Stimulated activated CD8-positive, alpha-beta memory T cell treated with anti-CD3 and anti-CD28 coated beads, Interleukin-15, amount 100 ng/mL, for 4 hours (primary cell): ENCODE results near the gene COX10.
"Not testable (repeated sequence)": the region's sequence is repeated elsewhere in the genome, so short reads cannot be mapped to it uniquely, and the experiment has no call there.

Source experiments
- DNase-seq, 2 donors: peaks; one replicate each; pipeline ENCODE4 v3.0.0-alpha.2; 2020; ENCODE audit warnings: low read depth in 2 of 2

COX10 gene

DNA sequence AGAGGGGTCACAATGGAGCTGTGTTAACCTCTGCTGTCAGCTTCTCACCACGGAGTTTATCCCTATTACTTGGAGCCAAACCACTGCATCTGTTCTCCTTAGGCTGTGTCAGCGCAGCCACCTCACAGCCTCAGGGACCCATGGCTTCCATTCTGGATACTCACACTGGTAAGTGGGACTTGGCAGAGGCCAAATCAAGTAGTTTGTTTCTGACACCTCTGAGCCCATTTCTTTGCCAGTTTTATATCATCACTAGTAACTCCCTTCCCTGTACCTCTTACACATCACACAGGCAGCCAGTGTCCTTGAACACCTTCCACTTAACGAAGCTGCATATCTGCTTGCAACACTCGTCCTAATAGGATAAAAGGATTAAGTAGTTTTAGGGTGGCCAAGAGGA, 108.5 kb downstream of the COX10 start:
- DNase-seq: not testable (repeated sequence)

DNA sequence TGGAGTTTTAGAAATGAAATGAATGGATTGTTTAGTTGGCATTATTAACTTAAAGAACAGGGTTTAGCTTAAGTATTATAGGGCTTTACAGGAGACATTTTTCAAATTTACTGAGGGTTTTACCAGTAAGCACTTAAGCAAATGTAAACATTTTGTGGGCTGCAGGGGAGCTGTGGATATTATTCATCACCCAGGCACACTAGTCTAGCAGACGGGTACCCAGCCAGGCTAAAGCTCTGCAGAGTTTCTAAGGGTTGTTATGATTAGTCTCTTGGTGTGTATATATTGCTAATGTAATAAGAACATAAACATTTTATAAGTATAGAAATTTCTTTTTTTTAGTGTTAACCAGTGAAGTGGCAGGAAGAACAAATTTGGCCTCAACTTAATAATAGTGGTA, 110.6 kb downstream of the COX10 start:
- DNase-seq: not testable (repeated sequence)

DNA sequence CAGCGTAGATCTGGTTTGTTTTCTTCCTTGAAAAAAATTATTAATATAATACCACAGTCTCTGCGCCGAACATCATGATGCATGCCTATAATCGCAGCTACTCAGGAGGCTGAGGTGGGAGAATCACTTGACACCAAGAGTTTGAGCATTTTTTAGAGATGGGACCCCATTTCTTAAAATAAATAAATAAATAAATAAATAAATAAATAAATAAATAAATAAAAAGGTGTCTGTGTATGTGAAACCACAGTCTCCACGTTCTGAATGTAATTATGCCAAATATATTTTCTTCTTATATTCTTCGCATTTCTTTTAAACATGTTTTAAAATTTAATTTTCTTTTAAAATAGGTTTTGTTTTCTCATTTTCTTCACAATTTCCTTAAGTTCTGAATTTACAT, 112.8 kb downstream of the COX10 start:
- DNase-seq: not testable (repeated sequence)

DNA sequence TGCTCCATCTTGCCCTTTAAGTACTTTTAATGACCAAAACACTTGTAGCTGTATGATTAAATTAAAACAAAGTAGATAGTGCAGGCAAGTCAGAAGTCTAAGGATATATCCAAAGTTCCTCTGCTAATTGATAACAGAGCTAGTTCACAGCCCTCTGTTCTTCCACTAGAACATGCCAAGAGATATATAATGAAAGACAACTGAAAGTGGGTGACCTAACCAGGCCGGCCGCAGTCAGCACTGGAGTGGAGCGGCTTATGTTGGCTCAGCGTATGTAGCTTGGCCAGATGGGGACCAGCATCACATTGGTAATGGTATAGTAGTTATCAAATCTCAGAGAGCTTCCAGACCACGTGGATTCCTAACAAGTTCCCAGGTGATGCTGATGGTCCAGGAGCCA, 115.2 kb downstream of the COX10 start:
- DNase-seq: not testable (repeated sequence)

DNA sequence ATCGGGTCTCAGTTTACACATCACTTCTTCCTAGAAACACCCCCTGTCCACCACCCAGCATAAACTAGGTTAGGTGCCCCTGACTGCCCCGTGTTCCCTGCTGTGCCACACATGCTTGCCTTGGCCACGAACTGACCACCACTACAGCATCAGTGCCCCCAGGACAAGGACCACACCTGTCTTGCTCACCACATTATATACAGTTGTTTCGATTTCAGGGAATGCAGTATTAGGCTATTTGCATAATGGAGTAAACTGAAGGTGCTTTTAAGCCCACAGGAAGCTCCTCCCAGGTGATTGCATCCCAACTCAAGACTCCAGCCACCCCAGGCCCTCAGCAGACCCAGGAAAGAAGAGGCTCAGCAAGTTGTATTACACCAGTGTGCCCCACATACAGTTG, 117.1 kb downstream of the COX10 start:
- DNase-seq: not testable (repeated sequence)

DNA sequence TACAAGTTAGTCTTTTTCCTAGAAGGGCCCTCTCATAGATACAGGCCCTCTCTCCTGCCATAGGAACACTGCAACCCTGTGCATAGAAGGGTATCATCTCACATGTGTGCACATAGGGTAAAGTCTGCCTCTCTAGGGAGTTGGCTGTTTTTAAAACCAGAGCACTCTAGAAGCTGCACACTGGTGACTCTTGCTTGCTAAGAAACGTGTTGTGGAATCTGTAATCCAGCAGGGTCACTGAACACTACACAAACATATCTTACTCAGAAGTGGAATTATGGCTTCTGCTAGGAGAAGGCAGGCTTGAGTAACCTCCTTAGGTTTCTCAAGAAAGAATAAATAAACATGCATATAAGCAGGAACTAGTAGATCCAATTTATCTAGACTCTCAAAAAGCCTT, 121.5 kb downstream of the COX10 start:
- DNase-seq: not testable (repeated sequence)

DNA sequence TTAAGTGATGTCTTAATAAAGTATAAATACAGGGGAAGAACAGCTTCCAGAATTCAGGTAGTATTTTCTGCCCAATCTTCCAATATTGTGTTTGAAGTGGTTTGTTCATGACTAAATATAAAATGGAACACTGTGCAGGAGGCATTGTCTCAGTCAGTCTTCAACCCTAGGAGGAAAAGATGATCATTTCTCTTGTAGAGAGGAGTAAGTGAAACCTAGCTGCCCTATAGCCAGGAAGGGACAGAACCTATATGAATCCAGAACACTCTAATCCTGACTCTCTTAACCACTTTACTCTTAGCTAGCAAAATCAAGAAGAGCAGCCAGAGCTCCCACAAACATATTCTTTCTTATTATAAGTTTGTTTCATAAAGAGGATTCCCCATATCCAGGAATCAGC, 122.2 kb downstream of the COX10 start:
- DNase-seq: not testable (repeated sequence)

DNA sequence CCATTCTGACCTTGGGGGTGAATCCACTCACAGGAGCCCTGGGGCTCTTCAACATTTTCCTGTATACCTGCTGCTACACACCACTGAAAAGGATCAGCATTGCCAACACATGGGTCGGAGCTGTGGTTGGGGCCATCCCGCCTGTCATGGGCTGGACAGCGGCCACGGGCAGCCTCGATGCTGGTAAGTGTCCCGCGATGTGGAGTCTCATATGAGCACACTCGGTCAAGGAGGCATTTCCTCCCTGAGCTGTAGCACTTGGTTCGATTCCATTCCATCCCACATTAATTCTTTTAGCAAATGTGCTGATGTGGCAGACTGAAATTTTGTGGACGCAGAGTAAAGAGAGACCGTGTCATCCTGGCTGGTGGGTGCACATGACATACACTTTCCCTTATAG, 122.7 kb downstream of the COX10 start:
- DNase-seq: not testable (repeated sequence)

DNA sequence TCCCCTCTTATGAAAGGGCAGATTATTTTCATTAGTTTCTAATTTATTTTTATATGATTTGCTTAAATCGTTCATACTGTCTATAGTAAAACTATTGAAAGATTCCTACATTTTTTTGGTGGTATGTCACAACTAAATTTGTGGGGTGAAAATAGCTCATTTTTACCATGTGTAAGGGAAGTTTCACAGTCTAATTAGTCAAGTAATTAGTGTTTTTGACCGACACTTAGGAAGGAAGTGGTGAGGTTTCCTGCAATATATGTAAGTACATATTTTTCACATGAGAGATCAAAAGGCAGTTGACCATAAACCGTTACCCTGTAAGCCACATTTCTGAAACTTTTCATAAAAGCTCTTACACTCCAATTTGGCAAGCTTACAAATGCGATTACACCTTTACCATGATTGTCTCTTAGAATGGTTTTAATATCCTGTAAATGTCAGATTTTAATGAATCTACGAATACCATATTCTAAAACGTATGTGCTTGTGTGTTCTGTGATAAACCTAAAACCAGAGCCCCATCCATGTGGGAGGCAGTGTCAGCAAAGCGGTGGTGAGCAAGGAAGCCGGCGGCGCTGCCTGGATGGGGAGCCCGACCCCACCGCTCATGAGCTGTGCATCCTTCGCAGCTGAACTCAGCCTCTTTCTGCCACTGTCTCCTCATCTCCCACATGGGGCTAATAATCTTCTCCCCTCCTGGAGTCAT, 123.5 kb downstream of the COX10 start:
- not testable (repeated sequence) for DNase-seq

DNA sequence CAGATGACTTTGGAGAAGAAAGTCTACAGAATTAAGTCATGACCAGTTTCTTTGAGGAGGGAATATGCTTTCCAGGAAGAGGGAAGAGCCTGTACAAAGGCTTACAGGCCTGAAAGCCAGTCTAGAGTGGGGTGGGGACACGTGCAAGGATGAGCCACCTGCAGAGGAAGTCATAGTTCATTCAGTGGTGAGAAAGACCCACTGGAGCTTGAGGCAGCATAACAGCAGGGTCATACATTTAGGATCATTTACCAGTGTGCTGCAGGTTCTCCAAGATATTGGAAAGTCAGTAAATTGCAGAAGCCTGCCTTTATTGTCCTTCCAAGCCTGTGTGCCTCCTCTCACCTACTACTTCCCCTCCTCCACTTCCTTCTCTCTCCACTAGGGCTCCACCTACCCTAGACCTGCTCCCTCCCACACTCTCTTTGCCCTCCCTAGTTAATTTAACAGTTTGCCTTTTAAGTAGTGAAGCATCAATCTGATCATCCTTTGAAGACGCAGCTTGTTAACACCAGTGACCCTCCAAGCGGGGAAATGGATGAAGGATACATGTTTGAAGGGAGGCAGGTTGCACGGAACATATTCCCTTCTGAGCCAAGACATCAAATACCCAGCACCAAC, 127.2 kb downstream of the COX10 start:
- DNase-seq: no peak

DNA sequence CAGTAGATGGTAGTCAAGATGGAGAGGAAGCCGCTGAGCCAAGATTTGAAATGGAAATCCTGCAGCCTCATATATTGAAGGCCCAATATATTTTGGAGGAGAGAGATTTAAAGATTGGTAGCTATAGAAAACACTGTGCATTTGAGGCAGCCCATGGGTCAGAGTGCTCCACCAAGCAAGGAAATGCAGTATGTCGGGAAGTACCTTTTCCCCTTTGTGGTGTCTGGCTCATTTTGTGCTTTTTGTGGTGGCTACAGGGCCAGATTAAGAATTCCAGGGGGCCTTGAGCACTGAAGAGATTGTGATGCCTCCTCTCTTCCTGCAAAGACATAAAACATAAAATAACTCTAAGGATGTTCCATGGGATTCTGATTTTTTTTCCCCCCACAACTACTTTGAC, 127.8 kb downstream of the COX10 start:
- DNase-seq: no peak

DNA sequence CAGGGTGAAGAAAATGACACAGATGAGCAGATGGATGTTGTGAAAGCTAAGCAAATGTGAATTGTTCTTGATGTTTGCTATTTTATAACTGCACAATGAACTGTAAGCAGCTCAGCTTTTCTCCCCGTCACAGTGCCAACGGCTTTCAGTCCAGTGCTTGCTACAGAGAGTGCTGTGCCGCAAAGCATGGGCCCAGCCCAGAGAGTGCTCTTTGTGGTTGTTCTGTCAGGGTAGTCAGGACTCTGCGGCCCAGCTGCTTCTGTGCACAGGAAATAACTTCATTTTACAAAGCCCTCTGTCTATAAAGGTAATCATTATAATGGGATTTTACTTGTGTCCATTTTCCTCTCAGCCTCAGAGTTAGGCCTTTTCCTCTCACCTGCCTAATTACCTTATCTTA, 128.3 kb downstream of the COX10 start:
- peak in 1 of 2 donors; percentile 39 for DNase-seq

DNA sequence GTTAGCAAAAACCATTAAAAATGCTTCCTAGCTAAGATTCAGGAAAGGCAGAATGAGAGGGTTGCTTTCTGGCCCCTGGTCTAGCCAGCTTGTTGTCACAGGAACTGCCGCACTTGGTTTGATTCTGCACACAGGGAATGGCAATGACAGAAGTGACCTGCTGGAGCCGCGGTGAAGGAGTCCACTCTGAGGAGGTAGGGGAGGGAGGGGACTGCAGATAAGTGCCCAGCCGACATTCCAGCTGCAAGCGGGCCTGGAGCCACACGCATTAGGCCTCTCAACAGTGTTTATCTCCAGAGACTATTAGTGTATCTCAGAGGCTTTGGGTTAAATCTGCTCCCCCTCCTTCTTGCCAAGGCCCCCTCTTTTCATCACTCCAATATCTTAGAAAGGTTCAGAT, 128.7 kb downstream of the COX10 start:
- DNase-seq: no peak

DNA sequence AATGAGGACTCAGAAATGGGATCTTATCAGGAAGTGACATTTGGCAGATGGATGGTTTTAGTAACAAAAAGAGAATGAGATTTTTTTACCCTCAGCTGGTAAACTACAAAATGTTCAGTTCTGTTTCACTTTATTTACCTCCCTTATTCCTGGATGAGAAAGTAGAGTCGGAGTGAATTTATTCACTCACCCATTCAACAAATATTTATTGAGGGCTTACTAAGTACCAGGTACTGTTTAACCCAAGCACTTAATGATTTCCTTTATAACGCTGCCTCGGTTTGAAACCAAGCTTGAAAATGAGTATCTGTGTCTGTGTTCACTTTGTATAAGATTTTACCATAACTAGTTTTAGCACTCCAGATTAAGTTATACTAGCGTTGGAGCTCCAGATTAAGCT, 129.3 kb downstream of the COX10 start:
- no peak for DNase-seq

DNA sequence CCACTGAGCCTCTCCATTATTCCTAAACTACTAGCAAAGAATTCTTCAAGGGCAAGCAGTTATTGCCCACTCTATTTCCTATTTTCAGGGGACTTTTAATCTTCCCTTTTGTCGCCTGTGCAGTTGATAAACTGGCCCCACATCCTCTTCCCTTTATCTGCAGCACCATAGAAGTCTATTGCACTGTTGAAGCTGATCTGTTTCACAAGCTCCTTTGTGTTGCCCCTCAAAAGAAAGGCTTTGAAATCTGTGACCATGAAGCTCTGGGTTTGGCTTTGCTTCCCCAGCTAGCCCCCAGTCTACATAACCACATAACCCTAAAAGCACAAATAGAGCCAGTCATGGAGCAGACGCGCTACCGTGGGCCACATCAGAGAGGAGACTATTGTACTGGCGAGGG, 130.3 kb downstream of the COX10 start:
- no peak for DNase-seq

DNA sequence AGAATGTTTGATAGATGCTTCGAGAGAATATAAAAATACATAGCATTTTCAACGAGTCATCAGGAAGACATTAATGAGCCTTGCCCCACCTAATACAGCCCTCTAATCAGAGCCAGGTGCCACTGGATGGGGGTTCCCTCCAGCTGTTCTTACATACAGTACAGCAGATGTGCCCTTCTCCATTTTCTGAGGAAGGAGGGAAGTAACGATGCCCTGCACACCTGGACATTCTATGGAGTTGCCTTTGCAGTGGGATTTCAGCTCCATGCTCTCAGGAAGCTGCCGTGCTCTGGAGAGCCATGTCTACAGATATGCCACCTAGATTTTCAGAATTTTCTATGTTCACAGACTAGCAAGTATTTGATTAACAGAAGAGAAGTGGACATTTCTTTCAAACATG, 131.1 kb downstream of the COX10 start:
- DNase-seq: no peak

DNA sequence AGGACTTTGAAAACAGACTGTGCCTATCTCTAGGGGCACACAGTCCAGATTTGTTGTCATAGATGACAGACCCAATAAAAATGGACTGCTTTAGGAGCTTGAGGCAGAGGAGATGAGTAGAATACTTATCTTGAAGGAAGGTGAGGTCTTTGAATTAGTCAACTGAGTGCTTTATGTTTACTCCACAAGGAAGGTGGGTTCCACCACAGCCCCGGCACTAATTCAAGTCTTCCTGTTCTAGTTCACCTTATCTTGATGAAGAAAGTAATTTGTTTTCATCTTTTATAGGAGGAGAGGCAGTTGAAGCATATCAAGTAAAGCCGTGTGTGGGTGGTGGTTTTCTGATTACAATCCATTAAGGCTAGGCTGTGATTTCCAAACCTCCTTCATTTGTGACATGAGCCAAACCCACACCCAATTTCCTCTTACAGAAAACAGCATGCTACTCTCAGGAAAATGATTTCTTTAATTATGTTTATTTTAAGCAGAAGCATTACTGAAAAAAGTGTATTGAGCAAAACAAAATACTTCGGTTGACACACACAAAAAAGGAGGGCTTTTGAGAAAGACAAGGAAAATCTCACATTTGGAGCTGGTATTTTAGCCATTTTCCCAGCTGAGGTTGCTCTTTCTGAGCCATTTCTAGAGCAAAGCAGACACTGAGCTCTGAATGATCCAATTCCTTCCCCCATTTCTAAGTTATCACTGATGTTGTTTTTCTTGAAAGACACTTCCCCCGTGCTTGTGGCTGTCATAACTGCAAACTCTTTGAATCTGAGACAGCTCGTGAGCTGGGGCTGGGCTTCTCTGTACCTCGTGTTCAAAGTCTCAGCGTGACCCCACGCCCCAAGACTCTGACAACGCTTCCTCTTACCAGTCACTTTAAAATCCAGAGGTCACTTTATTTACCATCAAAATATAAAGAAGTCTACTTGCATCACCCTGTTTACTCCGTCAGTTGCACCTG, 132.0 kb downstream of the COX10 start:
- peak in 1 of 2 donors; percentile 27 for DNase-seq

DNA sequence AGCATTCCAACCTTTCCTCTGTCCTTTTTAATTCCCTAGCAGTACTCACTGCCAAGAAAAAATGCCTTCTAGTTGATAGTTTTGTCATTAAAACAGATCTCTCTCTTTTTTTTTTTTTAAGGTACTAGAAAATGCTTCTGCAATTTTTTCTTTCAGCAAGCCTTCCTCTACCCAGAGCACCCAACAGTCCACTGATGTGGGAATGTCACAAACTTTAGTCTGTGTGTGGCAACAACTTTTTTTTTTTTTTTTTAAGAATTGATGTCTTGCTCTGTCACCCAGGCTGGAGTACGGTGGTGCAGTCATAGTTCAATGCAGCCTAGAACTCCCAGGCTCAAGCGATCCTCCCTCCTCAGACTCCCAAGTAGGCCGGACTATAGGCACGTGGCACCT, 132.7 kb downstream of the COX10 start:
- DNase-seq: no peak

DNA sequence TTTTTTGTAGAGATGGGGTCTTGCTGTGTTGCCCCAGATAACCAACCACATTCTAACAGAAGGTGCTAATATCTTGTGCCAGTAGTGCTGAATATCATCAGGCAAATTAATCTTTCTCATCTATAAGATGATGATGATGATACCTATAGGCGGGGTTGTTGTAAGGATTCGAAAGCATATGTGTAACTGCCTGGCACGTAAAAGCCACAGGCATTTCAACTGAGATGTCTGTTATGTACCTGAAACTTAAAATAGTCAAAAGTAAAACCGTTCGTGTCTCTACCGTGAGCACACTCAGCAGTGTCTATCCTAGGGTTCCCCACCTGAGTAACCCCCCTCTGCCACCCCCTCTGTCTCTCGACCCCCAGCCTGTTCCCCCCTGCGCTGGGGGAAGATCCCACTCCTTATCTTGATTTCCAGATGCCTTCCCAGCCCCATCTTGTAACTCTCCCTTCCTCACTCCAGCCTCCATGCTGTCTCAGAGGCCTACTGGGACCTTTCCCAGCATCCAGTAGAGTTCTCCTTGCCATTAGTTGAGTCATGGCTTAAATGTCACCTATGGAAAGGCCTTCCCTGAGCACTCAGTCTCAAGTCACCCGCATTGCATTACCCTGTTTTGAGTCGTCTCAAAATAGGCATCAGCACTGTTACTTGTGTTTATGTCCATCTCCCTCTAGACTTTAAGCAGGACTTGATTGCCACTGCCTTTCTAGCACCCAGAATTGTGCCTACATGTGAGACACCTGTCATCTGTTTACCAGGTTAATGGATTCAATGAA, 133.3 kb downstream of the COX10 start:
- no peak for DNase-seq

DNA sequence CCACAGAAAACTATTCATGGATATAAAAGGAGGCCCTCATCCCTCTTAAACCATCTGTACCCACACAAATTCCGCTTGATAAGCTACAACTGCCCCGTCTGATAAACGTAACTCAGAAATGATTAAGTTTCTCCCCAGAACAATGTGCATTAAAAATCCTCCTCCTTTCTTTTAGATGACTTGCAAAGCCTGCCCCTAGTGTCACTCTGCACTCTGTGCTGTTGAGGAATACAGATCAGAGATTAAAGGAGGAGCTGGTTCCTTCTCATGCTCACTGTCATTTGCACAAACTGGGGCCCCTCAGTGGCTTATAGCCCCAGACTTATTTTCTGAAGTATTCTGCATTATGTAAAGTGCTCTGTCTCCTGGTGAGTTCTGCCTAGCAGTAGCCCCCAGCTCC, 134.1 kb downstream of the COX10 start:
- DNase-seq: no peak

DNA sequence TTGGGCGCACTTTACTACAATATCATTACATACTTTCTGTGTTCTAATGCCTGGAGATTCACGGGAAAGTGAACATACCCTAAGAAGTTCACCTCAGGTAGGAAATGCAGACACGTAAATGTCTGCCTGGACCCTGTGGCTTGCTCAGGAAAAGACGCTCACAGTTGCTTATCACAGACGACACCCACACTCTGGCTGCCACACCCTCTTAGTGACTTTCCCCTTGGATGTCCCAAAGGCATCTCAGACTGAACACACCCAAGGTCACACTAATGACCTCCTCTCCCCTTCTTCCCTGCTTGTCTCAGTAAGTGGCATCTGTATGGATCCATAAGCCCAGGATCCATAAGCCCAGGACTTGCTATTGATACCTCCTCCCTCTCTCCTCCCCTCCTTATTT, 134.8 kb downstream of the COX10 start:
- DNase-seq: no peak

DNA sequence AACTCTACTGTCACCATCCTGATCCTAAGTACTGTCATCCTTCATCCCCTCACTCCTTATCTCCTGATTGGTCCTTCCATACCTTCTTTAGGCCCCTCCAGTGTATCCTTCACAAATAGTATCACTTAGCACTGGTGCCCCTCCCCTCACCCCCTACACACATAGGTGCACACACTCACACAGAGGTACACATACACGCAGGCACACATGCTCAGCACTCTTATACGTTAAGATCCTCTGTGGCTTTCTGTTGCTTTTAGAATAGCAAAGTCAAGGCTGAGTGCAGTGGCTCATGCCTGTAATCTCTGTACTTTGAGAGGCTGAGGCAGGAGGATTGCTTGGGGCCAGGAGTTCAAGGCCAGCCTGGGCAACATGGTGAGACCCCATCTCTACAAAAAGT, 135.2 kb downstream of the COX10 start:
- DNase-seq: no peak
